Measurements from ENCODE around the gene CDKN1C.

GRCh38 chr11:2846056-2846455 lies 39.5 kb downstream of the CDKN1C start:
- TF ChIP-seq ZNF114 (tag by site-specific recombination; IDR thresholded peaks at IDR 0.05) (no peak), ZNF155 (tag by site-specific recombination; IDR thresholded peaks at IDR 0.05) (no peak), CTCF (tag by site-specific recombination; IDR thresholded peaks at IDR 0.05) (no peak), ZSCAN30 (tag by site-specific recombination; IDR thresholded peaks at IDR 0.05) (no peak), ZBTB26 (tag by site-specific recombination; optimal IDR thresholded peaks at IDR 0.05) (no peak), ZNF146 (tag by site-specific recombination; IDR thresholded peaks at IDR 0.05) (no peak), ZNF707 (tag by site-specific recombination; IDR thresholded peaks at IDR 0.05) (no peak), KLF9 (tag by site-specific recombination; IDR thresholded peaks at IDR 0.05; ENCODE audit: low read depth) (no peak), YY1 (tag by site-specific recombination; IDR thresholded peaks at IDR 0.05) (no peak), PRDM10 (tag by site-specific recombination; IDR thresholded peaks at IDR 0.05) (no peak), ZNF792 (tag by site-specific recombination; IDR thresholded peaks at IDR 0.05) (no peak)
